SK-N-SH treated with all-trans-retinoic acid at 6 μM for 48 hours (cell line): ENCODE measurements around the gene FITM1.

Source experiments
- ATAC-seq: fragments of 200-7000 bp; cut with Tn5 transposase; 3 replicates; pipeline ENCODE4 v1.9.1; 2020; ENCODE audit warnings: mild to moderate bottlenecking, moderate library complexity
- ARNTL ChIP-seq: fragments of 450-650 bp; formaldehyde crosslinking; IDR thresholded peaks from 2 replicates; pipeline ENCODE4 v1.5.0; 2020; ENCODE audit warnings: low read depth, mild to moderate bottlenecking, moderate library complexity, borderline replicate concordance
- BACH2 ChIP-seq: fragments of 250-450 bp; sonication (Bioruptor Pico); IDR thresholded peaks from 2 replicates; pipeline ENCODE4 v1.9.0; 2021; ENCODE audit warnings: mild to moderate bottlenecking, borderline replicate concordance
- CREB5 ChIP-seq: fragments of 250-450 bp; sonication (Bioruptor Pico); IDR thresholded peaks from 2 replicates; pipeline ENCODE4 v1.5.1; 2020; ENCODE audit warnings: low read depth, mild to moderate bottlenecking, moderate library complexity
- CSRNP3 ChIP-seq: fragments of 250-450 bp; sonication (Bioruptor Pico); IDR thresholded peaks from 2 replicates; pipeline ENCODE4 v1.5.1; 2021; ENCODE audit warnings: mild to moderate bottlenecking, moderate library complexity
- ESRRG ChIP-seq: fragments of 250-450 bp; sonication (Bioruptor Pico); IDR thresholded peaks from 2 replicates; pipeline ENCODE4 v1.6.1; 2021; ENCODE audit warnings: mild to moderate bottlenecking
- GLIS3 ChIP-seq: fragments of 250-450 bp; sonication (Bioruptor Pico); IDR thresholded peaks from 2 replicates; pipeline ENCODE4 v1.5.0; 2020; ENCODE audit warnings: mild to moderate bottlenecking, moderate library complexity
- ISL1 ChIP-seq: fragments of 250-450 bp; sonication (Bioruptor Pico); IDR thresholded peaks from 2 replicates; pipeline ENCODE4 v2.1.2; 2022; ENCODE audit warnings: mild to moderate bottlenecking, moderate library complexity
- PATZ1 ChIP-seq: fragments of 250-450 bp; sonication (Bioruptor Pico); IDR thresholded peaks from 2 replicates; pipeline ENCODE4 v1.8.0; 2020; ENCODE audit warnings: mild to moderate bottlenecking, moderate library complexity, borderline replicate concordance
- PPARA ChIP-seq: fragments of 250-450 bp; sonication (Bioruptor Pico); IDR thresholded peaks from 2 replicates; pipeline ENCODE4 v1.5.0; 2020; ENCODE audit warnings: mild to moderate bottlenecking, borderline replicate concordance
- RARB ChIP-seq: fragments of 250-450 bp; sonication (Bioruptor Pico); IDR thresholded peaks from 2 replicates; pipeline ENCODE4 v1.8.0; 2021; ENCODE audit warnings: mild to moderate bottlenecking, moderate library complexity
- SNAI2 ChIP-seq: fragments of 250-450 bp; sonication (Bioruptor Pico); IDR thresholded peaks from 2 replicates; pipeline ENCODE4 v1.5.0; 2020; ENCODE audit warnings: mild to moderate bottlenecking, moderate library complexity
- TCF4 ChIP-seq: fragments of 250-450 bp; sonication (Bioruptor Pico); IDR thresholded peaks from 2 replicates; pipeline ENCODE4 v1.8.0; 2021; ENCODE audit warnings: mild to moderate bottlenecking, moderate library complexity, borderline replicate concordance
- ZC3H10 ChIP-seq: fragments of 250-450 bp; sonication (Bioruptor Pico); IDR thresholded peaks from 2 replicates; pipeline ENCODE4 v1.5.1; 2021; ENCODE audit warnings: mild to moderate bottlenecking, moderate library complexity
- ZFP3 ChIP-seq: fragments of 250-450 bp; sonication (Bioruptor Pico); IDR thresholded peaks from 2 replicates; pipeline ENCODE4 v1.5.0; 2020; ENCODE audit warnings: mild to moderate bottlenecking, moderate library complexity
- ZNF70 ChIP-seq: fragments of 450-650 bp; formaldehyde crosslinking; IDR thresholded peaks from 2 replicates; pipeline ENCODE4 v1.5.0; 2020; ENCODE audit warnings: mild to moderate bottlenecking, moderate library complexity
- ZNF8 ChIP-seq: fragments of 450-650 bp; formaldehyde crosslinking; IDR thresholded peaks from 2 replicates; pipeline ENCODE4 v1.5.0; 2020; ENCODE audit warnings: mild to moderate bottlenecking, moderate library complexity

FITM1 gene

GRCh38 chr14:24146453-24146977 lies 16.1 kb downstream of the FITM1 start, which contains the start of gene PSME2 (continued):
- no peak for TF ChIP-seq CSRNP3 (CRISPR knock-in tag)
- no peak for TF ChIP-seq ZNF70 (CRISPR knock-in tag)
- TF ChIP-seq ESRRG = no peak
- TF ChIP-seq TCF4 (CRISPR knock-in tag) = no peak
- TF ChIP-seq, all 23 proteins: peak for 0

GRCh38 chr14:24146978-24147760 lies 16.7 kb downstream of the FITM1 start, which contains the start of gene RNF31:
Gene RNF31, plus strand, starts transcription at chr14:24147498. Its CDS starts 201 bp downstream, at chr14:24147699.
- no peak for TF ChIP-seq TCF4 (CRISPR knock-in tag)
- no peak for TF ChIP-seq PATZ1 (CRISPR knock-in tag)
- TF ChIP-seq SNAI2 = no peak
- TF ChIP-seq GLIS3 (CRISPR knock-in tag) = no peak
- TF ChIP-seq CSRNP3 (CRISPR knock-in tag) = no peak
- TF ChIP-seq, all 23 proteins: peak for 0
- peak; percentile 96 for ATAC-seq

GRCh38 chr14:24147761-24148428 lies 17.4 kb downstream of the FITM1 start:
- no peak; the same call in 2 of the 3 replicates for ATAC-seq

GRCh38 chr14:24149302-24149969 lies 19.0 kb downstream of the FITM1 start:
- ATAC-seq = no peak
- TF ChIP-seq PPARA (CRISPR knock-in tag) = no peak
- TF ChIP-seq BACH2 = no peak
- TF ChIP-seq RARB (CRISPR knock-in tag) = no peak
- TF ChIP-seq, all 23 proteins: peak for 0

More at GRCh38 chr14:24147761-24148428, 17.4 kb downstream of the FITM1 start:
- no peak for TF ChIP-seq TCF4 (CRISPR knock-in tag)
- TF ChIP-seq ZC3H10 (CRISPR knock-in tag) = no peak
- no peak for TF ChIP-seq CSRNP3 (CRISPR knock-in tag)
- TF ChIP-seq PPARA (CRISPR knock-in tag) = no peak
- TF ChIP-seq CREB5 (CRISPR knock-in tag) = no peak
- no peak for TF ChIP-seq BACH2
- TF ChIP-seq GLIS3 (CRISPR knock-in tag) = no peak
- TF ChIP-seq ZNF8 = no peak
- TF ChIP-seq ZNF70 (CRISPR knock-in tag) = no peak

- no peak for ATAC-seq
- no peak for TF ChIP-seq SNAI2
- TF ChIP-seq ARNTL (CRISPR knock-in tag) = no peak
- no peak for TF ChIP-seq PATZ1 (CRISPR knock-in tag)
- no peak for TF ChIP-seq ZNF70 (CRISPR knock-in tag)
- no peak for TF ChIP-seq CREB5 (CRISPR knock-in tag)
- no peak for TF ChIP-seq ZFP3
- no peak for TF ChIP-seq ZC3H10 (CRISPR knock-in tag)
- no peak for TF ChIP-seq ZNF8
- no peak for TF ChIP-seq ISL1
- TF ChIP-seq, all 23 proteins: peak for 0
These were observed 19.6 kb downstream of the FITM1 start for GRCh38 chr14:24150061-24150460.
